HL-60 (cell line): ENCODE data around the gene RHOT2.

ENCODE experiments used
- DNase-seq, 2 experiments: peaks; one replicate each; pipeline ENCODE4 v3.0.0-alpha.2; 2010 to 2020; ENCODE audit warnings: low read depth in 1 of 2, low spot score in 1 of 2
- H3K27ac ChIP-seq: fragments of 250-450 bp; sonication (Bioruptor Pico); replicated peaks from 2 replicates; pipeline ENCODE4 v1.5.1; 2020; ENCODE audit warnings: mild to moderate bottlenecking, moderate library complexity
- H3K27me3 ChIP-seq: fragments of 250-450 bp; sonication (Bioruptor Pico); 2 replicates; pipeline ENCODE4 v1.5.1; 2021; ENCODE audit warnings: mild to moderate bottlenecking, moderate library complexity; ENCODE audit not compliant: insufficient read depth, poor library complexity, severe bottlenecking
- H3K4me3 ChIP-seq: replicated peaks from 2 replicates; pipeline ENCODE4 v1.5.1; 2011; ENCODE audit warnings: mild to moderate bottlenecking, control low read depth, low read length; ENCODE audit not compliant: insufficient read depth
- CTCF ChIP-seq: IDR thresholded peaks from one replicate; pipeline ENCODE4 v1.5.1; 2011; ENCODE audit warnings: low read length, control low read depth, inconsistent platforms; ENCODE audit not compliant: insufficient read depth
- GABPA ChIP-seq: IDR thresholded peaks from 2 replicates; pipeline ENCODE4 v1.6.1; 2012; ENCODE audit warnings: low read depth
- POLR2AphosphoS5 ChIP-seq: IDR thresholded peaks from 2 replicates; pipeline ENCODE4 v1.6.1; 2012; ENCODE audit warnings: low read depth
- REST ChIP-seq: IDR thresholded peaks from 2 replicates; pipeline ENCODE4 v1.6.1; 2012; ENCODE audit warnings: low read depth; ENCODE audit not compliant: insufficient replicate concordance
- SPI1 ChIP-seq: IDR thresholded peaks from 2 replicates; pipeline ENCODE4 v1.6.1; 2012; ENCODE audit warnings: low read depth, mild to moderate bottlenecking, borderline replicate concordance

The RHOT2 gene

GRCh38 chr16:720447-720989 is 52.6 kb downstream of the RHOT2 start:
- DNase-seq = peak in 1 of 2 experiments; percentile 61
- no peak for TF ChIP-seq SPI1
- TF ChIP-seq CTCF = peak; percentile 29
- Histone ChIP-seq H3K4me3 (peak overlapping the region; percentile 52), H3K27ac (peak overlapping the region; percentile 84), H3K27me3 (peaks cover 5% of the 10 kb centered on the region)

GRCh38 chr16:720990-721764 is 53.2 kb downstream of the RHOT2 start, which contains the start of gene ANTKMT:
Gene ANTKMT (plus strand): TSS chr16:721146. CDS start chr16:721275, 129 bp downstream.
- peak; percentile 87 to 89 for DNase-seq
- TF ChIP-seq POLR2AphosphoS5 = peak; percentile 75
- no peak for TF ChIP-seq SPI1
- TF ChIP-seq GABPA = peak; percentile 85
- no peak for TF ChIP-seq CTCF
- no peak for TF ChIP-seq REST
- Histone ChIP-seq H3K27ac (peak within 1 kb of the TSS; percentile 84), H3K27me3 (peaks cover 3% of the 10 kb centered on the region), H3K4me3 (peak within 1 kb of the TSS; percentile 52)

- H3K4me3 ChIP-seq = peak overlapping the region; percentile 52
- TF ChIP-seq CTCF (no peak), GABPA (no peak), POLR2AphosphoS5 (no peak), REST (no peak), SPI1 (no peak)
- DNase-seq = no peak
- no peaks in the 10 kb centered on the region for H3K27me3 ChIP-seq
- H3K27ac ChIP-seq = peak overlapping the region; percentile 49
Measured at GRCh38 chr16:721765-722540, 54.0 kb downstream of the RHOT2 start.
